ENCODE results near the gene LGR5.

Gene LGR5

GRCh38 chr12:71449373-71450070 is 9.9 kb downstream of the LGR5 start:
- no peak overlapping the region for H3K4me2 ChIP-seq (ENCODE audit: low read length)
- no peaks in the 10 kb centered on the region for H3K36me3 ChIP-seq (replicated peaks; ENCODE audit: low read depth, low read length)
- H3K9ac ChIP-seq (ENCODE audit: low read length), result no peak overlapping the region
- no peaks in the 10 kb centered on the region for H3K79me2 ChIP-seq (ENCODE audit: low read length)
- no peaks in the 10 kb centered on the region for H4K20me1 ChIP-seq (ENCODE audit: insufficient read depth, low read length)
- H3K27me3 ChIP-seq (ENCODE audit: low read depth, low read length), result no peaks in the 10 kb centered on the region
- no peak overlapping the region for H2AFZ ChIP-seq (ENCODE audit: low read depth, low read length)
- H3K4me3 ChIP-seq (ENCODE audit: low read length), result no peak overlapping the region
- H3K9me3 ChIP-seq (ENCODE audit: insufficient read depth, low read length), result no peaks in the 10 kb centered on the region
- H3K4me1 ChIP-seq (ENCODE audit: low read length), result no peaks in the 10 kb centered on the region
- TF ChIP-seq CTCF (IDR thresholded peaks at IDR 0.05; ENCODE audit: low read depth, low read length), result no peak
- H3K27ac ChIP-seq (ENCODE audit: low read length), result no peak overlapping the region

- no peaks in the 10 kb centered on the region for H4K20me1 ChIP-seq (ENCODE audit: insufficient read depth, low read length)
- H3K4me2 ChIP-seq (ENCODE audit: low read length), result no peak overlapping the region
- TF ChIP-seq EZH2phosphoT487 (IDR thresholded peaks at IDR 0.05; ENCODE audit: low read depth), result no peak
- no peaks in the 10 kb centered on the region for H3K36me3 ChIP-seq (replicated peaks; ENCODE audit: low read depth, low read length)
- no peaks in the 10 kb centered on the region for H3K27me3 ChIP-seq (ENCODE audit: low read depth, low read length)
- H3K79me2 ChIP-seq (ENCODE audit: low read length), result no peaks in the 10 kb centered on the region
- no peak overlapping the region for H3K4me3 ChIP-seq (ENCODE audit: low read length)
- no peak overlapping the region for H2AFZ ChIP-seq (ENCODE audit: low read depth, low read length)
- no peaks in the 10 kb centered on the region for H3K9me3 ChIP-seq (ENCODE audit: insufficient read depth, low read length)
- no peak overlapping the region for H3K27ac ChIP-seq (ENCODE audit: low read length)
- H3K9ac ChIP-seq (ENCODE audit: low read length), result no peak overlapping the region
- H3K4me1 ChIP-seq (ENCODE audit: low read length), result no peaks in the 10 kb centered on the region
Observed at GRCh38 chr12:71452006-71452405, 12.4 kb downstream of the LGR5 start.

- TF ChIP-seq CTCF (IDR thresholded peaks at IDR 0.05; ENCODE audit: low read depth, low read length) (no peak), EZH2phosphoT487 (IDR thresholded peaks at IDR 0.05; ENCODE audit: low read depth) (no peak)
- Histone ChIP-seq H3K9me3 (ENCODE audit: insufficient read depth, low read length) (no peaks in the 10 kb centered on the region), H3K27me3 (ENCODE audit: low read depth, low read length) (no peaks in the 10 kb centered on the region), H3K36me3 (replicated peaks; ENCODE audit: low read depth, low read length) (no peaks in the 10 kb centered on the region), H3K79me2 (ENCODE audit: low read length) (no peaks in the 10 kb centered on the region), H3K4me2 (ENCODE audit: low read length) (no peak overlapping the region), H3K4me3 (ENCODE audit: low read length) (no peak overlapping the region), H2AFZ (ENCODE audit: low read depth, low read length) (no peak overlapping the region), H3K27ac (ENCODE audit: low read length) (no peak overlapping the region), H4K20me1 (ENCODE audit: insufficient read depth, low read length) (no peaks in the 10 kb centered on the region), H3K9ac (ENCODE audit: low read length) (no peak overlapping the region), H3K4me1 (ENCODE audit: low read length) (no peaks in the 10 kb centered on the region)
Observed at GRCh38 chr12:71455028-71455737, 15.6 kb downstream of the LGR5 start.

- H3K27ac ChIP-seq (ENCODE audit: low read length), result no peak overlapping the region
- H3K4me2 ChIP-seq (ENCODE audit: low read length), result no peak overlapping the region
- H2AFZ ChIP-seq (ENCODE audit: low read depth, low read length), result no peak overlapping the region
- H3K4me1 ChIP-seq (ENCODE audit: low read length), result no peaks in the 10 kb centered on the region
- no peak overlapping the region for H3K4me3 ChIP-seq (ENCODE audit: low read length)
- no peaks in the 10 kb centered on the region for H3K9me3 ChIP-seq (ENCODE audit: insufficient read depth, low read length)
- TF ChIP-seq CTCF (IDR thresholded peaks at IDR 0.05; ENCODE audit: low read depth, low read length) (no peak), EZH2phosphoT487 (IDR thresholded peaks at IDR 0.05; ENCODE audit: low read depth) (no peak)
- no peaks in the 10 kb centered on the region for H4K20me1 ChIP-seq (ENCODE audit: insufficient read depth, low read length)
- H3K79me2 ChIP-seq (ENCODE audit: low read length), result no peaks in the 10 kb centered on the region
- H3K36me3 ChIP-seq (replicated peaks; ENCODE audit: low read depth, low read length), result no peaks in the 10 kb centered on the region
- H3K27me3 ChIP-seq (ENCODE audit: low read depth, low read length), result no peaks in the 10 kb centered on the region
- no peak overlapping the region for H3K9ac ChIP-seq (ENCODE audit: low read length)
Observed at GRCh38 chr12:71456316-71456715, 16.7 kb downstream of the LGR5 start.

All from OCI-LY3 (cell line).